HUES6 (cell line): ENCODE measurements around the gene OR2A12.
"Not testable (repeated sequence)": the region's sequence is repeated elsewhere in the genome, so short reads cannot be mapped to it uniquely, and the experiment has no call there.

Experiments
- H3K27ac ChIP-seq: 2 replicates; pipeline ENCODE4 v1.7.0; 2013; ENCODE audit warnings: low read depth, mild to moderate bottlenecking, low read length, inconsistent platforms
- H3K27me3 ChIP-seq: 2 replicates; pipeline ENCODE4 v1.6.1; 2013; ENCODE audit warnings: low read length; ENCODE audit not compliant: control insufficient read depth, insufficient read depth
- H3K36me3 ChIP-seq: 2 replicates; pipeline ENCODE4 v1.6.1; 2013; ENCODE audit warnings: low read length; ENCODE audit not compliant: control insufficient read depth, insufficient read depth
- H3K4me1 ChIP-seq: 2 replicates; pipeline ENCODE4 v1.6.1; 2013; ENCODE audit warnings: low read length; ENCODE audit not compliant: control insufficient read depth, insufficient read depth
- H3K4me3 ChIP-seq: 2 replicates; pipeline ENCODE4 v1.5.1; 2013; ENCODE audit warnings: low read depth, low read length
- H3K9ac ChIP-seq: one replicate; pipeline ENCODE4 v1.6.1; 2013; ENCODE audit warnings: mild to moderate bottlenecking, low read length
- H3K9me3 ChIP-seq: 2 replicates; pipeline ENCODE4 v1.6.1; 2013; ENCODE audit warnings: low read depth, low read length; ENCODE audit not compliant: control insufficient read depth, insufficient read depth

The OR2A12 gene

DNA sequence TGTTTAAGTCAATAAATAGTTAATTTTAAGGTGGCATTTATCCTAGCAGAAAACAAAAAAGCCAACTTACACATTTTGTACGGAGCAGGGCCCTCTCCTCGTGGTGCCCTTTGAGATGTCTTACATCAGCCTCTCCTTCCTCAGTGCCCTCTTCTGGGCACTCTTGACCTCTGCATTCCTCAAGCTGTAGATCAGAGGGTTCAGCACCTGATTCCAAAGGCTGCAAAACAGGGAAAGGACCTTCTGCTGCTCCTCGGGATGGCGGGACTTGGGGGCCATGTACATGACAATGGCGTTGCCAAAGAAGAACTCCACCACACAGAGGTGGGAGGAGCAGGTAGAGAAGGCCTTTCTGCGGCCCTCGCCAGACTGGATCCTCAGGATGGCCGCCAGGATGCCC lies 32.3 kb downstream of the OR2A12 start:
- no peaks in the 10 kb centered on the region for H3K9me3 ChIP-seq
- no peaks in the 10 kb centered on the region for H3K36me3 ChIP-seq
- no peaks in the 10 kb centered on the region for H3K4me1 ChIP-seq
- no peak overlapping the region for H3K27ac ChIP-seq
- H3K27me3 ChIP-seq: no peaks in the 10 kb centered on the region
- no peak overlapping the region for H3K4me3 ChIP-seq
- no peak overlapping the region for H3K9ac ChIP-seq

DNA sequence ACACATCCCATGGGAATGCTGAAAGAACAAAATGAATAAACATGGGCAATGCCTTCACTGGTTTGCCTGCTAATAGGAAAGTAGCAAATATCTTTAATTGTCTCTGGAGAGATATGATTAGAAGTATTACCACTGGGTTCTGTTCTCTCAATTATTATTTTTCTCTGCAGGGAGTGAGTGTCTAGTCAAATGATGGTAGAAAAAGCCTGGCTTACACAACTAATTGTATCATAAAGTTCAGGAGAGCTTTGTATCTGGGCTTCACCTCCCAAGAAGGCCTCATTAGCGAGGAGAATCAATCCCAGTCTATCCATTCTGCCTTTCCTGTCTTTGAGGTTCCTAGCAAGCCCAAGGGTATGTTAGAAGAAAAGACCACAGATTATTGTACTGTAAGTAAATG lies 36.8 kb downstream of the OR2A12 start, which contains the start of gene OR2A14:
TSS of gene OR2A14 (plus strand) at position 301 of the 400 bp plus-strand sequence. CDS start 5,937 bp downstream, outside the sequence.
- Histone ChIP-seq H3K4me1 (no peaks in the 10 kb centered on the region), H3K27me3 (no peaks in the 10 kb centered on the region), H3K27ac (no peak within 1 kb of the TSS), H3K9ac (no peak within 1 kb of the TSS), H3K9me3 (no peaks in the 10 kb centered on the region), H3K36me3 (no peaks in the 10 kb centered on the region), H3K4me3 (no peak within 1 kb of the TSS)

DNA sequence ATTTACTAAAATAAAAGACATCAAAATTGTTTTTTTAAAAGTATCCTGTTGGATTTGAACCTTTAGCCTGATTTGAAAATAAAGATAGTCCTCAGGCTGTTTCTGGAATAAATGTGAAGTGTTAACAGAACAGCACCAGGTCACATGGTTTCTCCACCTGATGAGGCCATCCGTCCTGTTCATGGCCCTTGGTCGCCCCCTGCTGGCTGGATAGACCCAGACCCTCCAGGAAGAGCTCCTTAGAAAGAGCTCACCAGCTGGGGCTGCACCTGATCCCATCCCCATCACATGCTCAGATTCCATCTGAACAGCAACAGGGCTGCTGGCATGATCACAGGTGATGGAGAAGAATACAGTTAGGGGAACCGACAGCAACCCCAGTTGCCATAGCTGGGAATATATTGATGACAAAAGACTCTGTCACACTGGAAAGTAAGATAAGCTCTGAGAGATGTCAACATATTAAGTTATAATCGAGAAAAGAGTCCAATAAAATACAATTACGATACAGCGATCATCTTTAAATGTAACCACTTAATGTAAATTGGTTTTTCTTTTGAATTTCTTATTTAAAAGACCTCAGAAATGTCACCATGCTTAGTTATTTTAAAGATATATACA lies 41.7 kb downstream of the OR2A12 start:
- no peaks in the 10 kb centered on the region for H3K27me3 ChIP-seq
- H3K27ac ChIP-seq: no peak overlapping the region
- no peaks in the 10 kb centered on the region for H3K4me1 ChIP-seq
- H3K9me3 ChIP-seq: no peaks in the 10 kb centered on the region
- H3K36me3 ChIP-seq: no peaks in the 10 kb centered on the region
- no peak overlapping the region for H3K9ac ChIP-seq
- no peak overlapping the region for H3K4me3 ChIP-seq

DNA sequence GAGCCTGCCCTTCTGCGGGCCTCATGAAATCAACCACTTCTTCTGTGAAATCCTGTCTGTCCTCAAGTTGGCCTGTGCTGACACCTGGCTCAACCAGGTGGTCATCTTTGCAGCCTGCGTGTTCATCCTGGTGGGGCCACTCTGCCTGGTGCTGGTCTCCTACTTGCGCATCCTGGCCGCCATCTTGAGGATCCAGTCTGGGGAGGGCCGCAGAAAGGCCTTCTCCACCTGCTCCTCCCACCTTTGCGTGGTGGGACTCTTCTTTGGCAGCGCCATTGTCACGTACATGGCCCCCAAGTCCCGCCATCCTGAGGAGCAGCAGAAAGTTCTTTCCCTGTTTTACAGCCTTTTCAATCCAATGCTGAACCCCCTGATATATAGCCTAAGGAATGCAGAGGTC lies 43.5 kb downstream of the OR2A12 start:
- not testable (repeated sequence) for H3K9ac ChIP-seq, H3K36me3 ChIP-seq, H3K4me3 ChIP-seq, H3K4me1 ChIP-seq, H3K27me3 ChIP-seq, H3K9me3 ChIP-seq, H3K27ac ChIP-seq

DNA sequence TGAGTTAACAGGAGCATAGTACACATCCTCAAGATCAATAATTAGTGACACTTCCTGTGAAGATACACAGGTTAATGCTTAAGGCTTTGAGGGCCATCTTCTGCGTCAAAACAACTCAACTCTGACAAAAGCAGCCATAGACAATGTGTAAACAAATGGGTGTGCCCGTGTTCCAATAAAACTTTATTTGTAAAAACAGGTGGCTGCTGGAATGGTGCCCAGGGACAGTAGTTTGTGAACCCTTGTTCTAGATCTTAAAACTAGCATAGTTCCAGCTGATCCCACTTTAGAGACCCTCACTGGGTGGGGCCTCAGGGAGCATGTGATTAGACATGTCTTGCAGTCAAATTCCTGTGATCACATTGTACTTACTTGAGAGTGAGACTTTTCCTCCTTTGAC lies 44.7 kb downstream of the OR2A12 start:
- Histone ChIP-seq H3K4me1 (no peaks in the 10 kb centered on the region), H3K9me3 (no peaks in the 10 kb centered on the region), H3K9ac (no peak overlapping the region), H3K27me3 (no peaks in the 10 kb centered on the region), H3K27ac (no peak overlapping the region), H3K4me3 (no peak overlapping the region), H3K36me3 (no peaks in the 10 kb centered on the region)

DNA sequence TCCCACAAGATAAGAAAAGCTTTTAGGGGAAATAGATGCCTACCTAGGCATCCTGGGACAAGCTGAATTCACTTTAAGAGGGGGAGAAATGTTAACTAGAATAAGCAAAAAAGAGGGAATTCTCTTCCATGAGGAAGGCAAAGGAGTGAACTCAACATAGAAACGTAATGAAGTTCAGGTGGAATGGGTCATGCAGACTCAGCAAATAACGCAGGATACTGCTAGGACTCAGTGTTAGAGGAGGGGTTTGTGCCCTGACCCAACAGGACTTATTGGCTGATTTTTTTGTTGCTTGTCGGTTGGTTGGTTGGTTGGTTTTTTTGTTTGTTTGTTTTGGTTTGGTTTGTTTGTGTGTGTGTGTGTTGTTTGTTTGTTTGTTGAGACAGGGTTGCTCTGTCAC lies 46.2 kb downstream of the OR2A12 start:
- Histone ChIP-seq H3K9ac (no peak overlapping the region), H3K4me1 (no peaks in the 10 kb centered on the region), H3K36me3 (no peaks in the 10 kb centered on the region), H3K4me3 (no peak overlapping the region), H3K27ac (no peak overlapping the region), H3K27me3 (no peaks in the 10 kb centered on the region), H3K9me3 (no peaks in the 10 kb centered on the region)

DNA sequence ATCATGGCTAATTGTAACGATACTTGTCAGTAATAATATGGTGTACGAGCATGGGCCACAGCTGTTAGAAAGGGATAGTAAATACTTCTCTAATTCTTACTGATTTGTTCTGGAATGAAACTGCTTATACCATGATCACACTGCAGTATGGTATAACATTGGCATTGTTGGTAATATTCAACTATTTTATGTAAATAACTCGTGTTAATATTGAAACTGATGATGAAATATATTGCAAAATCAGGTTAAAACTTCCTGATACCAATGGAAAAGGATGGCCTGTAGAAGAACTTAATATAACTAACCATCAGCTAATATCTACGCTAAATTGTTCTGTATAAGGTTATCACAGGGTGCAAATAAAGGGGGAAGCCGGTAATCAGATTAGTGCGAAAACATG lies 47.2 kb downstream of the OR2A12 start:
- H3K27ac ChIP-seq: no peak overlapping the region
- H3K4me1 ChIP-seq: no peaks in the 10 kb centered on the region
- no peak overlapping the region for H3K4me3 ChIP-seq
- no peaks in the 10 kb centered on the region for H3K27me3 ChIP-seq
- H3K9ac ChIP-seq: no peak overlapping the region
- no peaks in the 10 kb centered on the region for H3K9me3 ChIP-seq
- H3K36me3 ChIP-seq: no peaks in the 10 kb centered on the region

DNA sequence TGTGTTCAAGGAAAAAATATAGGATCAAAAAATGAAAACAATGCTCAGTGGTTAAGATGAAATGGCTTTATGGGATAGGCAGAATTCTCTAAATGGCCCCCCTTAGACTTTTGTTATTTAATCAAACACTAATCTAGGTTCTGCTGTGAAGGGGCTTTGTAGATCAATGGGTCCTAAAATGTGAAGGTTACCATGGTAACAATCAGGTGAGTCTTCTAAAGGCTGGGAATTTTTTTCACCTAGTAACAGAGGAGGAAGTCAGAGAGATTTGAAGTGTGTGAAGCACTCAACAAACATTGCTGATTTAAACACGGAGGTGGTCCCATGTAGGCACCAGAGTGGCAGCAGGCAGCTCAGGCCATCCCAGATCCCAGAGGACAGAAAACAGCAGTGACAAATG lies 48.0 kb downstream of the OR2A12 start:
- Histone ChIP-seq H3K4me1 (no peaks in the 10 kb centered on the region), H3K27ac (no peak overlapping the region), H3K9me3 (no peaks in the 10 kb centered on the region), H3K9ac (no peak overlapping the region), H3K27me3 (no peaks in the 10 kb centered on the region), H3K4me3 (no peak overlapping the region), H3K36me3 (no peaks in the 10 kb centered on the region)

DNA sequence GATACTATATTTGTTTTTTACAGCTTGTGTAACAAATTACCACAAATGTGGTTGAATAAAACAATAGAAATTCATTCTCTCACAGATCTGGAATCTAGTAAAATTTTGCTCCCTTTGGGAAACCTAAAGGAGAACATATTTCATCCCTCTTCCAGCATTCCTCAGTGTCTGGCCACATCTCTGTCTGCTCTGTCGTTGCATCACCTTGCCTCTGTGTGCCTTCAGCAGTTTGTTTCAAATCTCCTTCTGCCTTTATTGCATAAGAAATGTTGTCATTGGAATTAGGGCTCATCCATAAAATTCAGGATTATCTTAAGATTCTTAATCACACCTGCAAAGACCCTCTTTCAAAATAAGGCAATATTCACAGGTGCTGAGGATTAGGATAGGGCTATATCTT lies 51.4 kb downstream of the OR2A12 start:
- Histone ChIP-seq H3K4me3 (no peak overlapping the region), H3K27ac (no peak overlapping the region), H3K4me1 (no peaks in the 10 kb centered on the region), H3K27me3 (no peaks in the 10 kb centered on the region), H3K9ac (no peak overlapping the region), H3K9me3 (0 out of 2 replicates have a peak, but pooled peaks cover 5% of the 10 kb centered on the region), H3K36me3 (no peaks in the 10 kb centered on the region)

DNA sequence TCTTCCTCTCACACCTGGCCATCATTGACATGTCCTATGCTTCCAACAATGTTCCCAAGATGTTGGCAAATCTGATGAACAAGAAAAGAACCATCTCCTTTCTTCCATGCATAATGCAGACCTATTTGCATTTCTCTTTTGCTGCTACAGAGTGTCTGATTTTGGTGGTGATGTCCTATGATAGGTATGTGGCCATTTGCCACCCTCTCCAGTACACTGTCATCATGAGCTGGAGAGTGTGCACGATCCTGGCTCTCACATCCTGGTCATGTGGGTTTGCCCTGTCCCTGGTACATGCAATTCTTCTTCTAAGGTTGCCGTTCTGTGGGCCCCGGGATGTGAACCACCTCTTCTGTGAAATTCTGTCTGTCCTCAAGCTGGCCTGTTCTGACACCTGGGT lies 56.1 kb downstream of the OR2A12 start:
- Histone ChIP-seq H3K27ac (no peak overlapping the region), H3K4me1 (no peaks in the 10 kb centered on the region), H3K9ac (no peak overlapping the region), H3K36me3 (no peaks in the 10 kb centered on the region), H3K9me3 (peaks cover 12% of the 10 kb centered on the region), H3K4me3 (no peak overlapping the region), H3K27me3 (no peaks in the 10 kb centered on the region)

DNA sequence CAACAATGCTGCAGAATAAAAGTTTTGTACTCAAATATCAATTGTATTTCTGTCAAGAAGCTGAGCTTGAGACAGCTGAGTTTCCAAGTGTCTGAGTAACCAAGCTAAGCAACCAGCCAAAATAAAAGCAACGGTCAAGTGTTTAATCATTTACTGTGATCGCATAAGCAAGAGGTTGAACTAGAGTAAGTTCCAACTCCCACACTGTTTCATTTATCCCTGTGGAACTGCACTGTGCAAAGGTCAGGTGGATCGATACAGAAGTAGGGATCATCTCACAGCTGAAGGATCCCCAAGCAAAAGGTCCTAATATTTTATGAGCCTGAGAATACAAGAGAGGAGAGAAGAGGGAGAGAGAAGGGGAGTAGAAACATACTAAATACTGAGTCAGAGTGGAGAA lies 58.3 kb downstream of the OR2A12 start:
- Histone ChIP-seq H3K27ac (no peak overlapping the region), H3K36me3 (no peaks in the 10 kb centered on the region), H3K4me3 (no peak overlapping the region), H3K9ac (no peak overlapping the region), H3K9me3 (peaks cover 31% of the 10 kb centered on the region), H3K4me1 (no peaks in the 10 kb centered on the region), H3K27me3 (no peaks in the 10 kb centered on the region)
